HL-60 (cell line): ENCODE data around the gene LINGO4.

Source experiments
- CTCF ChIP-seq: IDR thresholded peaks from one replicate; pipeline ENCODE4 v1.5.1; 2011; ENCODE audit warnings: low read length, control low read depth, inconsistent platforms; ENCODE audit not compliant: insufficient read depth
- GABPA ChIP-seq: IDR thresholded peaks from 2 replicates; pipeline ENCODE4 v1.6.1; 2012; ENCODE audit warnings: low read depth
- POLR2AphosphoS5 ChIP-seq: IDR thresholded peaks from 2 replicates; pipeline ENCODE4 v1.6.1; 2012; ENCODE audit warnings: low read depth
- REST ChIP-seq: IDR thresholded peaks from 2 replicates; pipeline ENCODE4 v1.6.1; 2012; ENCODE audit warnings: low read depth; ENCODE audit not compliant: insufficient replicate concordance
- SPI1 ChIP-seq: IDR thresholded peaks from 2 replicates; pipeline ENCODE4 v1.6.1; 2012; ENCODE audit warnings: low read depth, mild to moderate bottlenecking, borderline replicate concordance

GRCh38 chr1:151849871-151850270, 44.7 kb upstream of the LINGO4 start:
- no peak for TF ChIP-seq CTCF
- TF ChIP-seq POLR2AphosphoS5: no peak
- TF ChIP-seq GABPA: no peak
- TF ChIP-seq SPI1: no peak
- no peak for TF ChIP-seq REST
